PC-3 (cell line): ENCODE data around the gene CST11. TPM values are rescaled to one million over a fixed set of nuclear protein-coding genes. Genes with fewer than 3 reads are reported as not detected.

Experiments used
- ATAC-seq: fragments of 200-7000 bp; cut with Tn5 transposase; 2 replicates; pipeline ENCODE4 v1.9.1; 2020; ENCODE audit warnings: mild to moderate bottlenecking, moderate library complexity
- BruUV-seq: library from RNA; stranded (reverse); fragments of 400-500 nt; replicated peaks from 2 replicates; lab custom pipeline; 2021; lab: Mats Ljungman, UMichigan
- CTCF ChIA-PET: fragments of 300-600 bp; sonication (Branson Sonifier 250); formaldehyde crosslinking; loops from one replicate; lab custom pipeline; 2022; ENCODE audit warnings: antibody characterized with exemption; lab: Charles Lee
- POLR2A ChIA-PET: fragments of 300-600 bp; sonication (Branson Sonifier 250); formaldehyde crosslinking; loops from one replicate; lab custom pipeline; 2022; ENCODE audit warnings: antibody characterized with exemption; ENCODE audit not compliant: unreplicated experiment; lab: Charles Lee
- DNase-seq: peaks from one replicate; pipeline ENCODE4 v3.0.0-alpha.2; 2015
- H2AFZ ChIP-seq: fragments of 300-600 bp; sonication (generic); 2 replicates; pipeline ENCODE4 v1.6.0; 2016; ENCODE audit warnings: antibody characterized with exemption, low read length
- H3F3A ChIP-seq: fragments of 300-600 bp; sonication (generic); one replicate; pipeline ENCODE4 v1.6.0; 2017; ENCODE audit warnings: antibody characterized with exemption, low read length, control low read depth, mild to moderate bottlenecking; ENCODE audit not compliant: unreplicated experiment
- H3K27ac ChIP-seq: fragments of 300-600 bp; sonication (generic); 2 replicates; pipeline ENCODE4 v1.5.1; 2016; ENCODE audit warnings: mild to moderate bottlenecking, low read length
- H3K27me3 ChIP-seq: fragments of 300-600 bp; sonication (generic); 2 replicates; pipeline ENCODE4 v1.6.1; 2016; ENCODE audit warnings: low read length, mixed read lengths
- H3K36me3 ChIP-seq: fragments of 300-600 bp; sonication (generic); 2 replicates; pipeline ENCODE4 v1.6.1; 2016; ENCODE audit warnings: low read depth, mixed run types, low read length, mixed read lengths
- H3K4me1 ChIP-seq: fragments of 300-600 bp; sonication (generic); 2 replicates; pipeline ENCODE4 v1.5.1; 2016; ENCODE audit warnings: low read length; ENCODE audit not compliant: insufficient read depth
- H3K4me2 ChIP-seq: fragments of 300-600 bp; sonication (generic); 2 replicates; pipeline ENCODE4 v1.6.0; 2016; ENCODE audit warnings: low read length
- H3K4me3 ChIP-seq: fragments of 300-600 bp; sonication (generic); 2 replicates; pipeline ENCODE4 v1.5.1; 2016; ENCODE audit warnings: mild to moderate bottlenecking, low read length, mixed read lengths
- H3K79me2 ChIP-seq: fragments of 300-600 bp; sonication (generic); 2 replicates; pipeline ENCODE4 v1.6.1; 2017; ENCODE audit warnings: low read length, mixed read lengths
- H3K9ac ChIP-seq: fragments of 300-600 bp; sonication (generic); 2 replicates; pipeline ENCODE4 v1.6.0; 2016; ENCODE audit warnings: mild to moderate bottlenecking, low read length
- H3K9me2 ChIP-seq: fragments of 300-600 bp; sonication (generic); replicated peaks from 2 replicates; pipeline ENCODE4 v1.6.1; 2016; ENCODE audit warnings: mixed run types, low read length, mixed read lengths
- H3K9me3 ChIP-seq: fragments of 300-600 bp; sonication (generic); 2 replicates; pipeline ENCODE4 v1.6.1; 2016; ENCODE audit warnings: low read length, mixed read lengths
- H4K20me1 ChIP-seq: fragments of 300-600 bp; sonication (generic); 2 replicates; pipeline ENCODE4 v1.6.1; 2016; ENCODE audit warnings: low read length, mixed read lengths
- CTCF ChIP-seq: fragments of 300-600 bp; sonication (generic); conservative IDR thresholded peaks from 2 replicates; pipeline ENCODE4 v1.5.1; 2017; ENCODE audit warnings: antibody characterized with exemption, low read depth, mild to moderate bottlenecking, low read length
- EZH2 ChIP-seq: fragments of 300-600 bp; sonication (generic); IDR thresholded peaks from one replicate; pipeline ENCODE4 v1.6.1; 2017; ENCODE audit warnings: antibody characterized with exemption, mild to moderate bottlenecking, low read length; ENCODE audit not compliant: unreplicated experiment
- EZH2phosphoT487 ChIP-seq: fragments of 300-600 bp; sonication (generic); IDR thresholded peaks from 2 replicates; pipeline ENCODE4 v1.6.1; 2018; ENCODE audit warnings: mild to moderate bottlenecking, antibody characterized with exemption, low read length, borderline replicate concordance
- intact Hi-C: fragments of 100-400 bp; cut with micrococcal nuclease; formaldehyde crosslinking; loops from 2 replicates; pipeline ENCODE4 v1.9.0; 2023
- total RNA-seq: library from RNA; depleted of rRNA; stranded (reverse); fragments of >200 nt; gene quantifications from 2 replicates; pipeline ENCODE4 v1.2.3, GENCODE V29; 2014

The CST11 gene
- total RNA-seq, 1 experiment from 2014 or later, result not detected

GRCh38 chr20:23406880-23407279, 45.8 kb downstream of the CST11 start:
- no peak overlapping the region for H3K4me2 ChIP-seq
- peaks cover 94% of the 10 kb centered on the region for H3K79me2 ChIP-seq
- no peaks in the 10 kb centered on the region for H3K4me1 ChIP-seq
- no peaks in the 10 kb centered on the region for H3K9me3 ChIP-seq
- no peaks in the 10 kb centered on the region for H3K9me2 ChIP-seq
- DNase-seq (no peak), ATAC-seq (no peak)
- H3K27me3 ChIP-seq, result no peaks in the 10 kb centered on the region
- no peak overlapping the region for H3K4me3 ChIP-seq
- peaks cover 8% of the 10 kb centered on the region; the same call in 1 of the 2 replicates for H3K36me3 ChIP-seq
- intact Hi-C loops, result no loop called here
- H2AFZ ChIP-seq, result no peak overlapping the region
- POLR2A ChIA-PET, result interaction anchor here (0.6 kb wide), 1 partner anchor 49 kb away, joined by 3 read pairs; no protein-coding TSS in a partner anchor
- CTCF ChIA-PET, result no interaction called here
- TF ChIP-seq EZH2phosphoT487 (no peak), CTCF (no peak), EZH2 (no peak)
- no peaks in the 10 kb centered on the region for H3F3A ChIP-seq
- no TSS peak for BruUV-seq
- peaks cover 11% of the 10 kb centered on the region for H4K20me1 ChIP-seq
- no peak overlapping the region for H3K27ac ChIP-seq
- no peak overlapping the region for H3K9ac ChIP-seq

- Histone ChIP-seq H3K9me3 (no peaks in the 10 kb centered on the region), H3K9me2 (no peaks in the 10 kb centered on the region), H3K9ac (no peak overlapping the region), H2AFZ (no peak overlapping the region), H3F3A (no peaks in the 10 kb centered on the region), H3K27me3 (no peaks in the 10 kb centered on the region), H3K27ac (no peak overlapping the region), H3K36me3 (peaks cover 8% of the 10 kb centered on the region; the same call in 1 of the 2 replicates), H3K4me2 (no peak overlapping the region), H3K4me3 (no peak overlapping the region), H3K4me1 (no peaks in the 10 kb centered on the region), H3K79me2 (peaks cover 67% of the 10 kb centered on the region), H4K20me1 (peaks cover 4% of the 10 kb centered on the region; the same call in 1 of the 2 replicates)
- POLR2A ChIA-PET, result no interaction called here
- no peak for TF ChIP-seq EZH2
- TF ChIP-seq EZH2phosphoT487, result no peak
- TF ChIP-seq CTCF, result no peak
- DNase-seq (peak; percentile 29), ATAC-seq (peak; percentile 70)
- BruUV-seq, result no TSS peak
- intact Hi-C loops, result no loop called here
- CTCF ChIA-PET, result no interaction called here
Observed at GRCh38 chr20:23404196-23404595, 48.5 kb downstream of the CST11 start.

GRCh38 chr20:23403751-23404150, 48.9 kb downstream of the CST11 start:
- no peak for ATAC-seq
- TF ChIP-seq EZH2, result no peak
- no peak for TF ChIP-seq EZH2phosphoT487
- no peak for TF ChIP-seq CTCF
- CTCF ChIA-PET, result interaction anchor here (0.6 kb wide), 1 partner anchor 22 kb away, joined by 3 read pairs; no protein-coding TSS in a partner anchor

More at GRCh38 chr20:23403751-23404150, 48.9 kb downstream of the CST11 start:
- Histone ChIP-seq H3K27me3 (no peaks in the 10 kb centered on the region), H3K36me3 (peaks cover 8% of the 10 kb centered on the region; the same call in 1 of the 2 replicates), H3K4me3 (no peak overlapping the region), H3K4me1 (no peaks in the 10 kb centered on the region), H3K27ac (no peak overlapping the region), H3K9me3 (no peaks in the 10 kb centered on the region), H4K20me1 (peaks cover 4% of the 10 kb centered on the region; the same call in 1 of the 2 replicates), H3K79me2 (peaks cover 62% of the 10 kb centered on the region), H3K9ac (no peak overlapping the region), H3K9me2 (no peaks in the 10 kb centered on the region), H2AFZ (no peak overlapping the region), H3K4me2 (no peak overlapping the region), H3F3A (no peaks in the 10 kb centered on the region)
- POLR2A ChIA-PET, result no interaction called here
- no peak for DNase-seq
- intact Hi-C loops, result no loop called here
- BruUV-seq, result no TSS peak
